ENCODE results near the gene GPBP1. TPM values are rescaled to one million over a fixed set of nuclear protein-coding genes. Genes with fewer than 3 reads are reported as not detected.
"Not testable (repeated sequence)": the region's sequence is repeated elsewhere in the genome, so short reads cannot be mapped to it uniquely, and the experiment has no call there.

The GPBP1 gene
- total RNA-seq, 1 donor from 2014 or later = 102 TPM

GRCh38 chr5:57175551-57176309, 1.9 kb downstream of the GPBP1 start:
- ATAC-seq (no peak), DNase-seq (ENCODE audit: low spot score) (no peak)
- intact Hi-C loops (cut with DNase I) = no loop called here

DNA sequence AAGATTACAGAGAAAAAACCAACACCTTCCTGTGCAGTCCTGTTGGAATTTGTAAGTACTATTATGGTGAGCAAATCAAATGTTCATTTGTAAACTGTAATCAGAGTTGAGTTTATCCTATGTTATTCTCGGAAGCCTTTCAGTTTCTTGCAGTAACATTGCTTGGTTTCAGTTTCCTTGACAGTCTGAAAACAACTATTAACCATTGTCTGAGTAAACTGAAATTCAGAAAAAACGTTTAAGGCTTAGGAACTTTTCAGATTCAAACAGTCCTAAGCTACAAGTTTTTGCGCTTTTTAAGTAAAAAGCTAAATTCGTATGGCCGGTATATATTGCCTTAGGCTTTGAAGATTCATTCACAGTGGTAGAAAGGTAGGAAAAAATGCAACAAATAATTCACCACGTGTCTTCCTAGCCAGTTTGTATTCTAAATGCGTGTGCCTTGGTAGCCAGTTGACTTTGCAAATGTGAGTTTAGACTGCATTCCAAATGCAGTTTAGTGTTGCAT, 2.5 kb downstream of the GPBP1 start:
- ATAC-seq (no peak), DNase-seq (ENCODE audit: low spot score) (no peak)
- intact Hi-C loops (cut with DNase I) = no loop called here

GRCh38 chr5:57177479-57178156, 3.8 kb downstream of the GPBP1 start:
- ATAC-seq = no peak
- DNase-seq (ENCODE audit: low spot score) = no peak
- intact Hi-C loops (cut with DNase I) = no loop called here

DNA sequence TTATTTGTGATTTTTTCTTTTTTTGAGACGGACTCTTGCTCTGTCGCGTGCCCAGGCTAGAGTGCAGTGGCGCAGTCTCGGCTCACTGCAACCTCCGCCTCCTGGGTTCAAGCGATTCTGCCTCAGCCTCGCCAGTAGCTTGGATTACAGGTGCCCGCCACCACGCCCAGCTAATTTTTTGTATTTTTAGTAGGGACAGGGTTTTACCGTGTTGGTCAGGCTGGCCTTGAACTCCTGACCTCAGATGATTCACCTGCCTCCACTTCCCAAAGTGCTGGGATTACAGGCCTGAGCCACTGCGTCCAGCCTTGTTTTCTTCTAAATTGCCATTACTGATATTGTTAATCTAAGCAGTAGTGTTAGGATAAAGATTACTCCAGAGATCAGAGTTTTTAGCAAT, 4.4 kb downstream of the GPBP1 start:
- ATAC-seq; intact Hi-C loops (cut with DNase I); DNase-seq (ENCODE audit: low spot score): not testable (repeated sequence)

DNA sequence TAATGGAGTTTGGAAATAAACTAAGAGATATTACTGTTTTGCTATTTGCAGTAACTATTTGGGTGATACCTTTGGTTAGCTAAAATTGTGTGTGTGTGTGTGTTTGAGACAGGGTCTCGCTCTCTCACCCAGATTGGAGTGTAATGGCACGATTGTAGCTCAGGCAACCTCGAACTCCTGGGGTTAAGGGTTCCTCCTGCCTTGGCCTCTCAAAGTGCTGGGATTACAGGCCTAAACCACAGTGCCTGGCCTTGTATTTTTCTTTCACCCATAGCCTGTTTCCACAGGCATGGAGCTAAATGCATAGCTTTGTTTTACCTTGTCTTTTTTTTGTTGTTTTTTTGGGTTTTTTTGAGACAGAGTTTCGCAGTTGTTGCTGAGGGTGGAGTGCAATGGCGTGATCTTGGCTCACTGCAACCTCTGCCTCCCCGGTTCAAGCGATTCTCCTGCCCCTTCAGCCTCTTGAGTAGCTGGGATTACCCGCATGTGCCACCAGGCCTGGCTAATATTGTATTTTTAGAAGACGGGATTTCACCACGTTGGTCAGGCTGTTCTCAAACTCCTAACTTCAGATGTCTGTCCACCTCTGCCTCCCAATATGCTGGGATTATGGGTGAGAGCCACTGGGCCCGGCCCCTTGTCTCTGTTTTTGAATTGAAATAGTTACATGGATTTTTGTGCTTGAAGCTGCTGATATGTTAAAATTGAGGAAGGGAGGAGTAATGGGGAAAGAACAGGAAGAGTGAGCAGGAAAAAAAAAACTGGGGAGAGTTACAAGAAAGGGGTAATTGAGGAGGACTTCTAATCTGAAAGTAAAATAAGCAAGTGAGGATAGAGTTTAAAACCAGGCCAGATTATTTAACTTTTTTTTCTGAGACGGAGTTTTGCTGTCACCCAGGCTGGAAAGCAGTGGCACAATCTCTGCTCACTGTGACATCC, 5.7 kb downstream of the GPBP1 start:
- no peak for DNase-seq (ENCODE audit: low spot score)
- ATAC-seq = no peak
- intact Hi-C loops (cut with DNase I) = no loop called here

DNA sequence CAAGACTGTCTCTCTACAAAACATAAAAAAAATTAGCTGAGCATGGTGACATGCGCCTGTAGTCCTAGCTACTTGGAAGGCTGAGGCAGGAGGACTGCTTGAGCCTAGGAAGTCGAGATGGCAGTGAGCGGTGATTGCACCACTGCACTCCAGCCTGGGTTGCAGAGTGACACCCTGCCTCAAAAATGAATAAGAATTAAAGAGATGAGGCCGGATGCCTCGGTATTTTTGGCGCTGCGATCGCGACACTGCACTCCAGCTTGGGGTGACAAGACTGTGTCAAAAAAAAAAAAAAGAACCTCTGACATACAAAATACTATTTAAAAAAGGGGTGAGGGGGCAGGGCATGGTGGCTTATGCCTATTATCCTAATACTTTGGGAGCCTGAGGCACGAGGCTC, 7.3 kb downstream of the GPBP1 start:
- ATAC-seq (no peak), DNase-seq (ENCODE audit: low spot score) (no peak)
- intact Hi-C loops (cut with DNase I) = no loop called here

DNA sequence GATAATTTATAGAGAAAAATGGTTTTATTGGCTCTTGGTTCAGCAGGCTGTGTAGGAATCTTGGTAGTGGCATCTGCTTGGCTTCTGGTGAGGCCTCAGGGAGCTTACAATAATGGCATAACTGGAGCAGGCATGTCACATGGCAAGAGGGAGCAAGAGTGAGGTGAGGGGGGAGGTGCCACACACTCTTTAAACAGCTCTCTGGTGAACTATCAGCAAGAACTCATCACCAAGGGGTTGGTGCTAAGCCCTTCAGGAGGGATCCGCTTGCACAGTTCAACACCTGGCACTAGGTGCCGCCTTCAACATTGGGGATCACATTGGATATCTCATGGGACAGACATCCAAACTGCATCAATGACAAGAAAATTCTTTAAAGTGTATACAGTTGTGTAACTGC, 10.5 kb downstream of the GPBP1 start:
- no peak for DNase-seq (ENCODE audit: low spot score)
- no peak for ATAC-seq
- intact Hi-C loops (cut with DNase I) = no loop called here

DNA sequence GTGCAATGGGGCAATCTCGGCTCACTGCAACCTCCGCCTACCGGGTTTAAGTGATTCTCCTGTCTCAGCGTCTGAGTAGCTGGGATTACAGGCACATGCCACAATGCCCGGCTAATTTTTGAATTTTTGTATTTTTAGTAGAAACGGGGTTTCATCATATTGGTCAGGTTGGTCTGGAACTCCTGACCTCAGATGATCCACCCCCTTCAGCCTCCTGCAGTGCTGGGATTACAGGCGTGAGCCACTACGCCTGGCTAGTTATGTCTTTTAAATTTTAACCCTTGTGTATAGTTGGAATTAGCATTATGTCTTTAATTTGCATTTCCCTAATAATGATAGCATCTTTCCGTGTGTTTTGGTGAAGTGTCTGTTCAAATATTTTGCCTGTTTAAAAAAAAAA, 11.5 kb downstream of the GPBP1 start:
- no peak for DNase-seq (ENCODE audit: low spot score)
- intact Hi-C loops (cut with DNase I) = no loop called here
- no peak for ATAC-seq

DNA sequence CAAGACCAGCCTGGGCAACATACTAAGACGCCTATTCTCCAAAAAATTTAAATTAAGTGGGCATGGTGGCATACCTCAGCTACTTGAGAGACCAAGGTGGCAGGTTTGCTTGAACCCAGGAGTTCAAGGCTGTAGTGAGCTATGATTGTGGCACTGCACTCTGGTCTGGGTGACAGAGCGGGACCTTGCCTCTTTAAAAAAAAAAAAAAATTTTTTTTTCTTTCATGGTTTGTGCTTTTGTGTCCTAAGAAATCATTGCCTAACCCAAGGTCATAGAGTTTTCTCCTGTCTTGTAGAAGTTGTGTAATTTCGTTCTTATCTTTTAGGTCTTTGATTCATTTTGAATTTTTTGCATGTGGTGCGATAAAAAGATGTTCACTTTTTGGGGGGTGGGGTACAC, 12.3 kb downstream of the GPBP1 start:
- ATAC-seq (no peak), DNase-seq (ENCODE audit: low spot score) (no peak)
- intact Hi-C loops (cut with DNase I) = no loop called here

DNA sequence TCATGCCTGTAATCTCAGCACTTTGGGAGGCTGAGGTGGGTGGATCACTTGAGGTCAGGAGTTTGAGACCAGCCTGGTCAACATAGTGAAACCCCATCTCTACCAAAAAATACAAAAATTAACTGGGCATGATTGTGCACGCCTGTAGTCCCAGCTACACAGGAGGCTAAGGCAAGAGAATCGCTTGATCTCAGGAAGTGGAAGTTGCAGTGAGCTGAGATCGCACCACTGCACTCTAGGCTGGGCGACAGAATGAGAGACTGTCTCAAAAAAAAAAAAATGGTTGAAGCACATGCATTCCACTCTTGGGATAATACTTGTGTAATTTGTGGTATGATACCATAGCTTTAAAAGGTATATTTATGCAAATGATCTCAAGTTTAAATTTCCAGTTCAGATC, 14.1 kb downstream of the GPBP1 start:
- intact Hi-C loops (cut with DNase I); ATAC-seq; DNase-seq (ENCODE audit: low spot score): not testable (repeated sequence)

DNA sequence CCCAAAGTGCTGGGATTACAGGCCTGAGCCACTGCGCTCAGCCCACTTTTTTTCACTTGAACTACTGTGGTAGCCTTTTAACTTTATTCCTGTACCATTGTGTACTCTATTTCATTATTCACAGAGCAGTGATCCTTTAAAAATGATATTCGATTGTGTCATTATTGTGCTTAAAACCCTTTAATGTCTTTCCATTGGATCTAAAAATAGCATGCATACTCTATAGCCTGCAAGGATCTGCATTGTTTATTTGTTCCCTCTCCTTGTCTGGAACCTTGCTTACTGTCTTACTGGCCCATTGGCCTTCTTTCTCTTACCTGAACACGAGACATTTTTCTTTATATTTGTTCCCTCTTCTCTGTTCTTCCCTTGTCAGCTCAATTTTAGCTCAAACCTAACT, 15.7 kb downstream of the GPBP1 start:
- DNase-seq (ENCODE audit: low spot score) = no peak
- intact Hi-C loops (cut with DNase I) = no loop called here
- ATAC-seq = no peak

GRCh38 chr5:57190593-57190992, 16.7 kb downstream of the GPBP1 start:
- ATAC-seq (no peak), DNase-seq (ENCODE audit: low spot score) (no peak)
- intact Hi-C loops (cut with DNase I) = no loop called here

GRCh38 chr5:57191163-57191562, 17.3 kb downstream of the GPBP1 start:
- DNase-seq (ENCODE audit: low spot score) = no peak
- ATAC-seq = no peak
- intact Hi-C loops (cut with DNase I) = no loop called here

DNA sequence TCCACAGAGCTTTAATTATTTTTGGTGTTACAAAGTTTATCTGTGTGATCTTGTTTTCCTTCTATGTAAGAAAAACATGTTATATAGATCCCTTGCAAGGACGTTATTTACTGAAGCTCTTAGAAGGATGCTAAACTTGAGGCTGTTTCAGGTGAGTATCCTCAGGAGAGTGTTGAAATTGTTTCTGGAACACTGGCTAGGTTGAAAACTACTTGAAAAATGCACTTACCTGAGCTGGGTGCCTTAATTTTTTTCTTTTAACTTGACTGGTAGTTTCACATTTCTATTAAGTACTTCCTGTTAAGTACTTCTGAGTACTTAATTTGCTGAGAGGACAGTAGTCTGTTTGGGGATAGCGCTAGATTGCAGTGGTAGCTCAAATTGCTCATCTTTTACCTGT, 18.1 kb downstream of the GPBP1 start:
- ATAC-seq = no peak
- intact Hi-C loops (cut with DNase I) = no loop called here
- DNase-seq (ENCODE audit: low spot score) = no peak

DNA sequence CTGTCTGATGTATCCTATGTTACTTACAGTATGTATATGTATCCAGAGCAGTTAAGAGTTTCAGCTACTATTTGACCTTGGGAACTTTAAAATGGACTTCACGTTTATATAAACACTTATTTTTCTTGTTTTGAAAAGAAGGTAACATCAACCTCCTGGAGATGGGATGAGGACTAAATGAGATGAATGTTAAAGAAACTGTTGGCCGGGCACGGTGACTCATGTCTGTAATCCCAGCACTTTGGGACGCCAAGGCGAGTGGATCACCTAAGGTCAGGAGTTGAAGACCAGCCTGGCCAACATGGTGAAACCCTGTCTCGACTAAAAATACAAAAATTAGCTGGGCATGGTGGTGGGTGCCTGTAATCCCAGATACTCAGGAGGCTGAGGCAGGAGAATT, 19.0 kb downstream of the GPBP1 start:
- DNase-seq (ENCODE audit: low spot score); ATAC-seq; intact Hi-C loops (cut with DNase I): not testable (repeated sequence)

DNA sequence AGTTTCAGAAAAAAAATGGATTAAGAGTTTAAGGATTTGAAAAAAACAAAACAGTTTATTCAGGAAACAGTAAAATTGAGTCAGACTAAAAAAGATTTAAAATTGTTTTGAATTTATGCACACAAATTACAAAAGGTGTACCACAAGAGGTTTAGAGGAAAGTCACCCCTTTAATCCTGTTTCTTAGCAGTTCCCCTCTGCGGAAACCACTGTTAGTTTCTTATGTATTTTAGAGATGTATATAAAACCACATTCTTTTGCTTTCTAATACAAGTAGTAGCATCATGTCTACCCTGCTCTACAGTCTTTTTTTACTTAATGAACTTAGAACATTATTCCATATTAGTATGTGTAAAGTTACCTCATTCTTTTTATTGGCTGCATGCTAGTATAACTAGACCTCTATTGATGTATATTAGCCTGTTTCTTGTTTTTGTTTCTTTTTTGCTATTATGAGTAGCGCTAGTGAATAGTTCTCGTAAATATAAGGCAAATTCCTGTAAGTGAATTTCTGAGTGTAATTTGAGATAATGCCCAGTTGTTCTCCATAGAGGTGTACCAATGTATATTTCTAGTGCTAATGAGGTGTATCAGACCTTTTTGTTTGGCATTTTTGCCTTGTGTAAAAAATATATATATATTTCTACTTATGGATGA, 20.0 kb downstream of the GPBP1 start:
- DNase-seq (ENCODE audit: low spot score) = no peak
- intact Hi-C loops (cut with DNase I) = no loop called here
- no peak for ATAC-seq

DNA sequence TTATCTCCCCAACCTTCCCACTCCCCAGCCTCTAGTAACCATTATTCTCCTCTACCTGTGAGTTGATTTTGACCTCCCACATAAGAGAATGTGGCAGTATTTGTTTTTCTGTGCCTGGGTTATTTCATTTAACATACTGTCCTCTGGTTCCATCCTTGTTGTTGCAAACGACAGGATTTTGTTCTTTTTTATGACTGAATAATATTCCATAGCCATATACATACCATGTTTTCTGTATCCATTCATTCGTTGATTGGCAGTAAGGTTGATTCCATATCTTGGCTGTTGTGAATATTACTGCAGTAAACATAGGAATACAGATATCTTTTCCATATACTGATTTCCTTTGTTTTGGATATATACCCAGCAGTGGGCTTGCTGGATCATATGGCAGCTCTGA, 20.8 kb downstream of the GPBP1 start:
- DNase-seq (ENCODE audit: low spot score) (no peak), ATAC-seq (no peak)
- intact Hi-C loops (cut with DNase I) = no loop called here

GRCh38 chr5:57195060-57195459, 21.2 kb downstream of the GPBP1 start:
- intact Hi-C loops (cut with DNase I) = no loop called here
- no peak for ATAC-seq
- DNase-seq (ENCODE audit: low spot score) = no peak

DNA sequence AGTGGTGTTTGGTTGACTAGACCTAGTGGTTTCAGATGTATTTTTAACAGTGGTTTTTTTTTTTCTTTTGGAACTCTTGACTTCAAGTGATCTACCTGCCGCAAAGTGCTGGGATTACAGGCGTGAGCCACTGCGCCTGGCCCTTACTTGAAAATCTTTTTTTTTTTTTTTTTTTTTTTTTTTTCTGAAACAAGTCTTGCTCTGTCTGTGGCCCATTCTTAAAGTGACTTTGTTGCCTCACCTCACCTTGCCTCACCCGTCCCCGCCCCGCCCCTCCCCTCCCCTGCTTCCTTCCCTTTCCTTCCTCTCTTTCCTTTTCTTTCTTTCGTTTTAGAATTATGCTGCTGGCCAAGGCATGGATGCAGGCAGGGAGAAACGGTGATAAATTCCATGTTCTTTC, 26.0 kb downstream of the GPBP1 start:
- ATAC-seq (no peak), DNase-seq (ENCODE audit: low spot score) (no peak)
- intact Hi-C loops (cut with DNase I) = no loop called here
